HepG2 (cell line): ENCODE measurements around the gene CABLES1. TPM values are rescaled to one million over a fixed set of nuclear protein-coding genes. Genes with fewer than 3 reads are reported as not detected.
A peak's percentile ranks its signal among the peaks of the same experiment; 100 is the strongest.

Experiments used
- ATAC-seq: fragments of 200-7000 bp; cut with Tn5 transposase; 3 replicates; pipeline ENCODE4 v1.9.1; 2020; ENCODE audit warnings: mild to moderate bottlenecking, moderate library complexity
- BruUV-seq: library from RNA; stranded (reverse); fragments of 400-500 nt; replicated peaks from 2 replicates; lab custom pipeline; 2021; lab: Mats Ljungman, UMichigan
- CTCF ChIA-PET: fragments of 300-600 bp; formaldehyde crosslinking; extraction: SDS; loops from one replicate; lab custom pipeline; 2021; ENCODE audit warnings: low total read pairs, inconsistent platforms, low intra/inter-chr PET ratio; lab: Yijun Ruan, JAX
- POLR2A ChIA-PET: fragments of 350-600 bp; sonication (Branson Sonifier 250); formaldehyde crosslinking; loops from one replicate; lab custom pipeline; 2020; ENCODE audit warnings: antibody characterized with exemption, inconsistent platforms; lab: Yijun Ruan, JAX
- DNase-seq: peaks from one replicate; pipeline ENCODE4 v3.0.0-alpha.2; 2015; ENCODE audit warnings: low spot score
- FAIRE-seq: peaks from 3 replicates; lab custom pipeline; 2011; peaks lifted over from hg19 to GRCh38; lab: Jason Lieb, UNC
- H2AFZ ChIP-seq: one replicate; pipeline ENCODE4 v1.6.1; 2011; ENCODE audit warnings: low read length, inconsistent platforms
- H3K27ac ChIP-seq: fragments of 300-600 bp; 3 replicates; pipeline ENCODE4 v1.8.0; 2011; ENCODE audit warnings: mixed run types, mild to moderate bottlenecking, mixed read lengths, low read length, inconsistent platforms; ENCODE audit not compliant: insufficient read depth; ENCODE audit errors: extremely low read length
- H3K27me3 ChIP-seq, 2 experiments: fragments of 200-600 bp in 1 of 2; 2 replicates in 1 of 2; 3 replicates in 1 of 2; pipeline versions ENCODE4 v1.6.0 to v1.8.0; 2011; ENCODE audit warnings: low read length in 2 of 2, mild to moderate bottlenecking in 2 of 2, moderate library complexity in 2 of 2, inconsistent platforms in 1 of 2; ENCODE audit not compliant: insufficient read depth in 2 of 2, control insufficient read depth in 1 of 2
- H3K36me3 ChIP-seq, 2 experiments: fragments of 200-600 bp in 1 of 2; replicated peaks in 1 of 2; 2 replicates in 1 of 2; 3 replicates in 1 of 2; pipeline versions ENCODE4 v1.5.1 to v1.8.0; 2011; ENCODE audit warnings: low read length in 2 of 2, inconsistent platforms in 1 of 2; ENCODE audit not compliant: insufficient read depth in 2 of 2, control insufficient read depth in 1 of 2
- H3K4me1 ChIP-seq: 2 replicates; pipeline ENCODE4 v1.5.1; 2012; ENCODE audit warnings: low read length, inconsistent platforms; ENCODE audit not compliant: insufficient read depth
- H3K4me2 ChIP-seq: 2 replicates; pipeline ENCODE4 v1.6.0; 2011; ENCODE audit warnings: low read depth, low read length, inconsistent platforms
- H3K4me3 ChIP-seq, 3 experiments: fragments of 200-600 bp in 1 of 3; sonication (generic), shearing (Covaris generic) in 1 of 3; replicated peaks in 1 of 3; 2 replicates each; pipeline ENCODE4 v1.5.1; 2011 to 2016; ENCODE audit warnings: low read length in 3 of 3, inconsistent platforms in 2 of 3, low read depth in 2 of 3, mild to moderate bottlenecking in 2 of 3, control low read depth in 1 of 3, mixed read lengths in 1 of 3; ENCODE audit not compliant: insufficient read depth in 1 of 3
- H3K79me2 ChIP-seq: one replicate; pipeline ENCODE4 v1.6.1; 2011; ENCODE audit warnings: low read length, inconsistent platforms; ENCODE audit not compliant: insufficient read depth
- H3K9ac ChIP-seq: 2 replicates; pipeline ENCODE4 v1.6.0; 2011; ENCODE audit warnings: mild to moderate bottlenecking, low read depth, low read length, inconsistent platforms; ENCODE audit not compliant: insufficient read depth
- H3K9me3 ChIP-seq: 2 replicates; pipeline ENCODE4 v1.5.1; 2012; ENCODE audit warnings: mild to moderate bottlenecking, low read length
- H4K20me1 ChIP-seq: 2 replicates; pipeline ENCODE4 v1.6.0; 2011; ENCODE audit warnings: inconsistent platforms, mild to moderate bottlenecking, low read length, moderate library complexity; ENCODE audit not compliant: insufficient read depth
- BCL6 ChIP-seq: IDR thresholded peaks from 2 replicates; pipeline ENCODE4 v1.6.1; 2016; ENCODE audit warnings: missing genetic modification reagents, missing compliant biosample characterization
- CEBPB ChIP-seq: IDR thresholded peaks from 2 replicates; pipeline ENCODE4 v1.6.1; 2011; ENCODE audit warnings: low read depth, low read length, improper control_type of control experiment, borderline replicate concordance
- DRAP1 ChIP-seq: IDR thresholded peaks from 2 replicates; pipeline ENCODE4 v1.6.1; 2016; ENCODE audit warnings: missing genetic modification reagents, missing compliant biosample characterization
- HBP1 ChIP-seq: IDR thresholded peaks from 2 replicates; pipeline ENCODE4 v1.6.1; 2016; ENCODE audit warnings: low read depth, control low read depth
- HOXA3 ChIP-seq: sonication (generic); formaldehyde crosslinking; IDR thresholded peaks from 2 replicates; pipeline ENCODE4 v1.5.0; 2020; ENCODE audit warnings: missing genetic modification reagents
- KDM4B ChIP-seq: sonication (generic); formaldehyde crosslinking; IDR thresholded peaks from 2 replicates; pipeline ENCODE4 v1.4.0; 2020; ENCODE audit warnings: missing genetic modification reagents
- MED1 ChIP-seq: sonication (generic); formaldehyde crosslinking; IDR thresholded peaks from 2 replicates; pipeline ENCODE4 v1.4.0; 2020; ENCODE audit warnings: missing genetic modification reagents
- MYC ChIP-seq: sonication (generic); formaldehyde crosslinking; IDR thresholded peaks from 2 replicates; pipeline ENCODE4 v1.9.0; 2021; ENCODE audit warnings: missing genetic modification reagents, borderline replicate concordance
- UBTF ChIP-seq: sonication (generic); formaldehyde crosslinking; IDR thresholded peaks from 2 replicates; pipeline ENCODE4 v1.4.0; 2020; ENCODE audit warnings: mild to moderate bottlenecking, missing genetic modification reagents
- ZNF225 ChIP-seq: sonication (generic); formaldehyde crosslinking; IDR thresholded peaks from 2 replicates; pipeline ENCODE4 v1.4.0; 2020; ENCODE audit warnings: mild to moderate bottlenecking, missing genetic modification reagents
- ZNF280D ChIP-seq: sonication (generic); formaldehyde crosslinking; IDR thresholded peaks from 2 replicates; pipeline ENCODE4 v1.5.1; 2020; ENCODE audit warnings: mild to moderate bottlenecking, missing genetic modification reagents
- ZNF350 ChIP-seq: sonication (generic); formaldehyde crosslinking; IDR thresholded peaks from 2 replicates; pipeline ENCODE4 v1.4.0; 2020; ENCODE audit warnings: mild to moderate bottlenecking, low read depth, missing genetic modification reagents, borderline replicate concordance
- ZNF629 ChIP-seq: sonication (generic); formaldehyde crosslinking; conservative IDR thresholded peaks from 2 replicates; pipeline ENCODE4 v1.5.0; 2020; ENCODE audit warnings: missing genetic modification reagents
- ZNF788 ChIP-seq: sonication (generic); formaldehyde crosslinking; IDR thresholded peaks from 2 replicates; pipeline ENCODE4 v1.5.0; 2020; ENCODE audit warnings: mild to moderate bottlenecking, missing genetic modification reagents, borderline replicate concordance
- ZSCAN21 ChIP-seq: sonication (generic); formaldehyde crosslinking; IDR thresholded peaks from 2 replicates; pipeline ENCODE4 v1.8.0; 2022; ENCODE audit warnings: mild to moderate bottlenecking, missing genetic modification reagents, moderate library complexity, borderline replicate concordance
- ZSCAN29 ChIP-seq: sonication (generic); formaldehyde crosslinking; conservative IDR thresholded peaks from 2 replicates; pipeline ENCODE4 v1.4.0; 2020; ENCODE audit warnings: mild to moderate bottlenecking, missing genetic modification reagents
- WGBS: methylation state at CpG from one replicate; pipeline ENCODE4 v1.1.6; 2017; ENCODE audit warnings: low lambda C conversion rate; 5-methylcytosine and 5-hydroxymethylcytosine counted together
- in situ Hi-C: cut with HindIII; loops from 2 replicates; pipeline ENCODE4 v1.10.0; 2017; ENCODE audit warnings: low pct_unique_long_range_greater_than_20kb; ENCODE audit not compliant: extremely low pct_ligation_motif_present
- intact Hi-C: fragments of 100-400 bp; cut with micrococcal nuclease; formaldehyde crosslinking; loops from one replicate; pipeline ENCODE4 v1.10.0; 2022; ENCODE audit not compliant: unreplicated experiment
- polyA plus RNA-seq, 8 experiments: library from polyadenylated mRNA; depleted of rRNA in 3 of 8; stranded (reverse) in 7 of 8; unstranded in 1 of 8; fragments of >200 nt; fragmentation: Illumina TruSeq in 4 of 8; extraction: Trizol in 4 of 8; gene quantifications; 2 replicates each; pipeline versions ENCODE4 v1.2.1 to v1.2.3, GENCODE V29; 2011 to 2016; ENCODE audit warnings: low read depth in 4 of 8, missing spikeins in 1 of 8, mixed read lengths in 1 of 8; ENCODE audit not compliant: insufficient read depth in 1 of 8
- total RNA-seq, 5 experiments: library from RNA; depleted of rRNA; stranded (reverse); fragments of >200 nt; fragmentation: Illumina TruSeq; extraction: Trizol; gene quantifications; 2 replicates each; pipeline ENCODE4 v1.2.3, GENCODE V29; 2016; ENCODE audit warnings: low read depth in 1 of 5

CABLES1 gene
- total and polyA plus RNA-seq, 2 of the 13 experiments (the other 11 are each of a cell fraction or from before 2014, with no cell fraction given), result 14.7 to 25.8 TPM

- no TSS peak for BruUV-seq
- in situ Hi-C loops, result no loop called here
- Histone ChIP-seq H3K79me2 (peaks cover 76% of the 10 kb centered on the region), H2AFZ (no peak overlapping the region), H3K4me1 (peaks cover 98% of the 10 kb centered on the region), H3K36me3 (no peaks in the 10 kb centered on the region; a peak in 2 of 5 replicates), H3K4me3 (no peak overlapping the region), H3K27ac (peak overlapping the region; percentile 96), H3K4me2 (peak overlapping the region; percentile 85), H3K27me3 (no peaks in the 10 kb centered on the region; a peak in 1 of 5 replicates), H4K20me1 (no peaks in the 10 kb centered on the region), H3K9me3 (no peaks in the 10 kb centered on the region), H3K9ac (peak overlapping the region; percentile 76; the same call in 1 of the 2 replicates)
- FAIRE-seq, result no peak
- ATAC-seq, result no peak
- ChIA-PET POLR2A (interaction anchor here (1.1 to 3.1 kb wide), 3 partner anchors 9 to 12 kb away, joined by 3 to 14 read pairs (median 12); no protein-coding TSS in a partner anchor), CTCF (no interaction called here)
- intact Hi-C loops, result no loop called here
- WGBS, result 67% methylated on average over 10 of the region's 10 CpGs
- DNase-seq, result no peak
- TF ChIP-seq KDM4B (CRISPR knock-in tag), result no peak
- TF ChIP-seq HBP1 (CRISPR knock-in tag), result no peak
- TF ChIP-seq ZNF629 (CRISPR knock-in tag), result peak; percentile 49
- TF ChIP-seq ZNF225 (CRISPR knock-in tag), result 0 out of 2 replicates have a peak, but pooled peaks have one; percentile 50
- TF ChIP-seq CEBPB, result peak; percentile 76
- peak; percentile 29; the same call in 1 of the 2 replicates for TF ChIP-seq ZNF788
- TF ChIP-seq BCL6, result peak; percentile 13; the same call in 1 of the 2 replicates
- TF ChIP-seq ZSCAN21, result 0 out of 2 replicates have a peak, but pooled peaks have one; percentile 13
- peak; percentile 24; the same call in 1 of the 2 replicates for TF ChIP-seq MED1 (CRISPR knock-in tag)
- 0 out of 2 replicates have a peak, but pooled peaks have one; percentile 27 for TF ChIP-seq DRAP1
- TF ChIP-seq ZNF350 (CRISPR knock-in tag), result 0 out of 2 replicates have a peak, but pooled peaks have one; percentile 11
- TF ChIP-seq UBTF (CRISPR knock-in tag), result peak; percentile 2; the same call in 1 of the 2 replicates
- TF ChIP-seq MYC (CRISPR knock-in tag), result peak; percentile 39; the same call in 1 of the 2 replicates
- TF ChIP-seq ZSCAN29, result no peak
- TF ChIP-seq HOXA3 (CRISPR knock-in tag), result 0 out of 2 replicates have a peak, but pooled peaks have one; percentile 7
- TF ChIP-seq ZNF280D (CRISPR knock-in tag), result no peak
These were observed 7.9 kb downstream of the CABLES1 start for GRCh38 chr18:23143016-23143814.
